HG03442 (cell line): Measurements from ENCODE around the gene CTIF.

Experiments
- ATAC-seq: cut with Tn5 transposase; IDR thresholded peaks from one replicate; pipeline ENCODE4 v1.9.1; 2021; ENCODE audit warnings: mild to moderate bottlenecking, moderate library complexity; ENCODE audit not compliant: unreplicated experiment

Gene CTIF

GRCh38 chr18:48550101-48550729 is 11.4 kb downstream of the CTIF start:
- ATAC-seq = no peak

GRCh38 chr18:48551100-48551499 is 12.3 kb downstream of the CTIF start:
- ATAC-seq = no peak

GRCh38 chr18:48552130-48552529 is 13.3 kb downstream of the CTIF start:
- ATAC-seq = no peak

- no peak for ATAC-seq
Measured at GRCh38 chr18:48553236-48553635, 14.4 kb downstream of the CTIF start.

- no peak for ATAC-seq
Measured at GRCh38 chr18:48554610-48555400, 16.0 kb downstream of the CTIF start.

GRCh38 chr18:48555465-48555995 is 16.7 kb downstream of the CTIF start:
- no peak for ATAC-seq

- no peak for ATAC-seq
Measured at GRCh38 chr18:48557640-48558174, 18.9 kb downstream of the CTIF start.

GRCh38 chr18:48558248-48558647 is 19.4 kb downstream of the CTIF start:
- ATAC-seq = no peak

- ATAC-seq = no peak
Measured at GRCh38 chr18:48560491-48560890, 21.7 kb downstream of the CTIF start.

- ATAC-seq = no peak
Measured at GRCh38 chr18:48562075-48562474, 23.2 kb downstream of the CTIF start.

- ATAC-seq = no peak
Measured at GRCh38 chr18:48563027-48563426, 24.2 kb downstream of the CTIF start.

GRCh38 chr18:48564139-48564538 is 25.3 kb downstream of the CTIF start:
- no peak for ATAC-seq

- ATAC-seq = no peak
Measured at GRCh38 chr18:48565105-48565504, 26.3 kb downstream of the CTIF start.

GRCh38 chr18:48566589-48566988 is 27.8 kb downstream of the CTIF start:
- ATAC-seq = no peak

GRCh38 chr18:48567388-48567787 is 28.6 kb downstream of the CTIF start:
- ATAC-seq = no peak

- no peak for ATAC-seq
Measured at GRCh38 chr18:48569139-48569914, 30.5 kb downstream of the CTIF start.

- no peak for ATAC-seq
Measured at GRCh38 chr18:48569915-48570264, 31.1 kb downstream of the CTIF start.

- ATAC-seq = no peak
Measured at GRCh38 chr18:48570313-48570712, 31.5 kb downstream of the CTIF start.

- no peak for ATAC-seq
Measured at GRCh38 chr18:48571639-48572384, 33.0 kb downstream of the CTIF start.

GRCh38 chr18:48572402-48573126 is 33.7 kb downstream of the CTIF start:
- no peak for ATAC-seq
